H7 (cell line): ENCODE data around the gene CA14. TPM values are rescaled to one million over a fixed set of nuclear protein-coding genes. Genes with fewer than 3 reads are reported as not detected.

Source experiments
- total RNA-seq: library from RNA; depleted of rRNA; stranded (reverse); fragments of >200 nt; shearing (Covaris generic); gene quantifications from 2 replicates; pipeline ENCODE4 v1.2.3, GENCODE V29; 2014; rRNA removed

Gene CA14
- total RNA-seq, 1 experiment from 2014 or later, result 75.4 TPM

Other genes starting within 250 kb of the CA14 start
- gene OTUD7B, start 247.0 kb upstream of the CA14 start, total RNA-seq, result 17.4 and 19.3 TPM in 2 replicates
- gene VPS45, start 190.0 kb upstream of the CA14 start, total RNA-seq, result 49.7 and 54.0 TPM in 2 replicates
- gene PLEKHO1, start 107.9 kb upstream of the CA14 start, total RNA-seq, result 69.5 and 85.9 TPM in 2 replicates
- 83.8 and 102 TPM in 2 replicates for gene ANP32E, start 21.7 kb upstream of the CA14 start, total RNA-seq
- gene APH1A, start 11.2 kb downstream of the CA14 start, total RNA-seq, result 175 and 179 TPM in 2 replicates
- 5.0 and 15.6 TPM in 2 replicates for gene C1orf54, start 15.0 kb downstream of the CA14 start, total RNA-seq
- 5.3 and 10.6 TPM in 2 replicates for gene CIART, start 24.8 kb downstream of the CA14 start, total RNA-seq
- gene MRPS21, start 36.1 kb downstream of the CA14 start, total RNA-seq, result 113 and 129 TPM in 2 replicates
- 46.9 and 58.0 TPM in 2 replicates for gene PRPF3, start 63.8 kb downstream of the CA14 start, total RNA-seq
- 14.5 and 19.0 TPM in 2 replicates for gene RPRD2, start 106.4 kb downstream of the CA14 start, total RNA-seq
- gene TARS2, start 229.6 kb downstream of the CA14 start, total RNA-seq, result 65.3 and 76.9 TPM in 2 replicates